Measurements from ENCODE around the gene TBC1D17.

GRCh38 chr19:49904136-49904535 is 26.6 kb downstream of the TBC1D17 start:
- TF ChIP-seq, protein P1, sequence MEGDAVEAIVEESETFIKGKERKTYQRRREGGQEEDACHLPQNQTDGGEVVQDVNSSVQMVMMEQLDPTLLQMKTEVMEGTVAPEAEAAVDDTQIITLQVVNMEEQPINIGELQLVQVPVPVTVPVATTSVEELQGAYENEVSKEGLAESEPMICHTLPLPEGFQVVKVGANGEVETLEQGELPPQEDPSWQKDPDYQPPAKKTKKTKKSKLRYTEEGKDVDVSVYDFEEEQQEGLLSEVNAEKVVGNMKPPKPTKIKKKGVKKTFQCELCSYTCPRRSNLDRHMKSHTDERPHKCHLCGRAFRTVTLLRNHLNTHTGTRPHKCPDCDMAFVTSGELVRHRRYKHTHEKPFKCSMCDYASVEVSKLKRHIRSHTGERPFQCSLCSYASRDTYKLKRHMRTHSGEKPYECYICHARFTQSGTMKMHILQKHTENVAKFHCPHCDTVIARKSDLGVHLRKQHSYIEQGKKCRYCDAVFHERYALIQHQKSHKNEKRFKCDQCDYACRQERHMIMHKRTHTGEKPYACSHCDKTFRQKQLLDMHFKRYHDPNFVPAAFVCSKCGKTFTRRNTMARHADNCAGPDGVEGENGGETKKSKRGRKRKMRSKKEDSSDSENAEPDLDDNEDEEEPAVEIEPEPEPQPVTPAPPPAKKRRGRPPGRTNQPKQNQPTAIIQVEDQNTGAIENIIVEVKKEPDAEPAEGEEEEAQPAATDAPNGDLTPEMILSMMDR (IDR thresholded peaks at IDR 0.05): no peak
- TF ChIP-seq POLR2A (IDR thresholded peaks at IDR 0.05): no peak

Measured in adrenal gland (tissue), 5 donors.